Esophagus (tissue), 2 donors: Measurements from ENCODE around the gene COMMD1. TPM values are rescaled to one million over a fixed set of nuclear protein-coding genes. Genes with fewer than 3 reads are reported as not detected.
"Not testable (repeated sequence)": the region's sequence is repeated elsewhere in the genome, so short reads cannot be mapped to it uniquely, and the experiment has no call there.

Experiments
- H3K27ac ChIP-seq, 2 donors: one replicate each; pipeline ENCODE4 v1.5.1; 2013; ENCODE audit warnings: low read depth in 2 of 2, mild to moderate bottlenecking in 2 of 2, inconsistent platforms in 1 of 2, low read length in 1 of 2, moderate library complexity in 1 of 2
- H3K27me3 ChIP-seq, 2 donors: one replicate each; pipeline ENCODE4 v1.6.1; 2013; ENCODE audit warnings: low read length in 2 of 2, control low read depth in 1 of 2, mild to moderate bottlenecking in 1 of 2; ENCODE audit not compliant: insufficient read depth in 2 of 2, control insufficient read depth in 1 of 2
- H3K36me3 ChIP-seq, 2 donors: one replicate each; pipeline ENCODE4 v1.6.1; 2013; ENCODE audit warnings: low read length in 1 of 2; ENCODE audit not compliant: control insufficient read depth in 2 of 2, insufficient read depth in 2 of 2
- H3K4me1 ChIP-seq, 2 donors: one replicate each; pipeline ENCODE4 v1.6.1; 2013; ENCODE audit warnings: low read length in 1 of 2; ENCODE audit not compliant: control insufficient read depth in 2 of 2, insufficient read depth in 2 of 2
- H3K4me3 ChIP-seq, 2 donors: one replicate each; pipeline ENCODE4 v1.5.1; 2013; ENCODE audit warnings: low read length in 2 of 2, mild to moderate bottlenecking in 2 of 2, low read depth in 1 of 2, moderate library complexity in 1 of 2
- H3K9me3 ChIP-seq, 2 donors: one replicate each; pipeline ENCODE4 v1.6.1; 2013; ENCODE audit warnings: mild to moderate bottlenecking in 2 of 2, low read depth in 1 of 2, low read length in 1 of 2, moderate library complexity in 1 of 2; ENCODE audit not compliant: control insufficient read depth in 2 of 2, insufficient read depth in 1 of 2
- WGBS, 2 donors: extraction: QIAGEN DNeasy Blood & Tissue Kit; methylation state at CpG; one replicate each; pipeline ENCODE4 v1.1.7; 2013; 5-methylcytosine and 5-hydroxymethylcytosine counted together
- polyA plus RNA-seq, 2 donors: library from polyadenylated mRNA; stranded (reverse); fragments of 200-250 nt; gene quantifications; one replicate each; pipeline ENCODE4 v1.2.3, GENCODE V29; 2013
- donor health status: healthy with polysubstance abuse.
- donor health status: Bipolar disorder and iron deficiency.

COMMD1 gene
- polyA plus RNA-seq, 2 donors: 36.7 to 49.2 TPM

- not testable (repeated sequence) for H3K4me1 ChIP-seq, H3K27me3 ChIP-seq, H3K27ac ChIP-seq, H3K36me3 ChIP-seq, H3K4me3 ChIP-seq, H3K9me3 ChIP-seq
- WGBS, 2 donors: 96 to 98% methylated on average over 4 of the region's 4 CpGs
Measured at GRCh38 chr2:61914794-61915193, 9.3 kb downstream of the COMMD1 start.

- WGBS, 2 donors: 88% methylated on average over 1 of the region's 1 CpG
- peaks cover 0 to 5% of the 10 kb centered on the region in 2 donors for H3K36me3 ChIP-seq
Measured at GRCh38 chr2:61920548-61920947, 15.1 kb downstream of the COMMD1 start.

GRCh38 chr2:61922714-61923113 lies 17.2 kb downstream of the COMMD1 start:
- Histone ChIP-seq H3K27ac (no peak overlapping the region), H3K27me3 (no peaks in the 10 kb centered on the region), H3K4me3 (no peak overlapping the region), H3K36me3 (peaks cover 0 to 5% of the 10 kb centered on the region in 2 donors), H3K9me3 (no peaks in the 10 kb centered on the region), H3K4me1 (no peaks in the 10 kb centered on the region)

More at GRCh38 chr2:61920548-61920947, 15.1 kb downstream of the COMMD1 start:
- no peaks in the 10 kb centered on the region for H3K9me3 ChIP-seq
- no peaks in the 10 kb centered on the region for H3K4me1 ChIP-seq
- no peak overlapping the region for H3K27ac ChIP-seq
- no peak overlapping the region for H3K4me3 ChIP-seq
- H3K27me3 ChIP-seq: no peaks in the 10 kb centered on the region

GRCh38 chr2:61924895-61925663 lies 19.6 kb downstream of the COMMD1 start:
- Histone ChIP-seq H3K4me1 (no peaks in the 10 kb centered on the region), H3K4me3 (no peak overlapping the region), H3K9me3 (no peaks in the 10 kb centered on the region), H3K27me3 (no peaks in the 10 kb centered on the region), H3K27ac (no peak overlapping the region), H3K36me3 (peaks cover 0 to 5% of the 10 kb centered on the region in 2 donors)
- WGBS, 2 donors: 83% methylated on average over 15 of the region's 15 CpGs

GRCh38 chr2:61926531-61927477 lies 21.3 kb downstream of the COMMD1 start:
- H3K27ac ChIP-seq: no peak overlapping the region
- peaks cover 0 to 5% of the 10 kb centered on the region in 2 donors for H3K36me3 ChIP-seq
- 82 to 87% methylated on average over 8 of the region's 8 CpGs for WGBS, 2 donors
- no peaks in the 10 kb centered on the region for H3K27me3 ChIP-seq
- no peak overlapping the region for H3K4me3 ChIP-seq
- H3K9me3 ChIP-seq: no peaks in the 10 kb centered on the region
- no peaks in the 10 kb centered on the region for H3K4me1 ChIP-seq

- Histone ChIP-seq H3K27me3 (no peaks in the 10 kb centered on the region), H3K4me1 (no peaks in the 10 kb centered on the region), H3K27ac (no peak overlapping the region), H3K9me3 (no peaks in the 10 kb centered on the region), H3K4me3 (no peak overlapping the region), H3K36me3 (peaks cover 0 to 5% of the 10 kb centered on the region in 2 donors)
- WGBS, 2 donors: 82 to 86% methylated on average over 5 of the region's 5 CpGs
Measured at GRCh38 chr2:61928826-61929461, 23.5 kb downstream of the COMMD1 start.

GRCh38 chr2:61937098-61937497 lies 31.6 kb downstream of the COMMD1 start:
- H3K36me3 ChIP-seq: peaks cover 0 to 2% of the 10 kb centered on the region in 2 donors
- no peak overlapping the region for H3K27ac ChIP-seq
- no peaks in the 10 kb centered on the region for H3K4me1 ChIP-seq
- H3K27me3 ChIP-seq: no peaks in the 10 kb centered on the region
- 88 to 89% methylated on average over 3 of the region's 3 CpGs for WGBS, 2 donors
- no peak overlapping the region for H3K4me3 ChIP-seq
- H3K9me3 ChIP-seq: no peaks in the 10 kb centered on the region

- no peaks in the 10 kb centered on the region for H3K4me1 ChIP-seq
- no peak overlapping the region for H3K27ac ChIP-seq
- WGBS, 2 donors: 78 to 83% methylated on average over 5 of the region's 5 CpGs
- no peaks in the 10 kb centered on the region for H3K27me3 ChIP-seq
- no peak overlapping the region for H3K4me3 ChIP-seq
- peaks cover 0 to 2% of the 10 kb centered on the region in 2 donors for H3K36me3 ChIP-seq
- no peaks in the 10 kb centered on the region for H3K9me3 ChIP-seq
Measured at GRCh38 chr2:61937886-61938285, 32.4 kb downstream of the COMMD1 start.

GRCh38 chr2:61938511-61938910 lies 33.0 kb downstream of the COMMD1 start:
- Histone ChIP-seq H3K36me3 (peaks cover 0 to 2% of the 10 kb centered on the region in 2 donors), H3K4me1 (no peaks in the 10 kb centered on the region), H3K27ac (no peak overlapping the region), H3K4me3 (no peak overlapping the region), H3K9me3 (no peaks in the 10 kb centered on the region), H3K27me3 (no peaks in the 10 kb centered on the region)
- 48 to 53% methylated on average over 3 of the region's 3 CpGs for WGBS, 2 donors
